ENCODE data around the gene CHIT1. TPM values are rescaled to one million over a fixed set of nuclear protein-coding genes. Genes with fewer than 3 reads are reported as not detected.

The CHIT1 gene
- total RNA-seq, 1 experiment from 2014 or later, result not detected

DNA sequence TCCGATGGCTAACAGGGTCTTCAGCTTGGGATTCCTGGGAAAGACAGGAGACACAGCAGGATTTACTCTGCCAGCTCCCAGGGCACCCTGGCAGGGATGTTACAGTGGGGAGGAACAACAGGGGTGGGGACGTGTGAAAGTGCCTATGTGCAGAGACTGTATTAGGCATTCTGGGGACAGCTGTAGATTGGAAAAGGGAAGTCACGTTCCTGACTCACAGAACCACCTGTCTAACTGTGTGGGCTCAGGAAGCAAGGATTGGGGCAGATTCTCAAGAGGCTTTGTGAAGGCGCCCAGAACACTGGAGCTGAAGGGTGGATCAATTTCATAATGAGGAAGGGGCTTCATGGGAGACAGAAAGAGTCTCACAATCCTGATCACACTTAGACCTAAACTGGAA, 4.4 kb downstream of the CHIT1 start:
- ATAC-seq, result no peak
- BruUV-seq (replicated peaks), result no TSS peak
- ChIA-PET POLR2A (no interaction called here), CTCF (no interaction called here)
- H3K36me3 ChIP-seq (ENCODE audit: control insufficient read depth, insufficient read depth, low read length), result no peaks in the 10 kb centered on the region
- in situ Hi-C loops (cut with HindIII; ENCODE audit: low pct_unique_long_range_greater_than_20kb, low sequenced_read_pairs), result no loop called here
- TF ChIP-seq POLR2AphosphoS5 (IDR thresholded peaks at IDR 0.05; ENCODE audit: low read depth, low read length), result no peak
- TF ChIP-seq TCF7L2 (IDR thresholded peaks at IDR 0.05; ENCODE audit: low read depth, low read length), result no peak
- TF ChIP-seq SIN3A (IDR thresholded peaks at IDR 0.05; ENCODE audit: borderline replicate concordance, insufficient read depth, low read depth, low read length), result no peak
- no peak for TF ChIP-seq REST (IDR thresholded peaks at IDR 0.05; ENCODE audit: insufficient read depth in 1 of 2, low read depth in 2 of 2, low read length in 1 of 2)
- TF ChIP-seq, protein P1, sequence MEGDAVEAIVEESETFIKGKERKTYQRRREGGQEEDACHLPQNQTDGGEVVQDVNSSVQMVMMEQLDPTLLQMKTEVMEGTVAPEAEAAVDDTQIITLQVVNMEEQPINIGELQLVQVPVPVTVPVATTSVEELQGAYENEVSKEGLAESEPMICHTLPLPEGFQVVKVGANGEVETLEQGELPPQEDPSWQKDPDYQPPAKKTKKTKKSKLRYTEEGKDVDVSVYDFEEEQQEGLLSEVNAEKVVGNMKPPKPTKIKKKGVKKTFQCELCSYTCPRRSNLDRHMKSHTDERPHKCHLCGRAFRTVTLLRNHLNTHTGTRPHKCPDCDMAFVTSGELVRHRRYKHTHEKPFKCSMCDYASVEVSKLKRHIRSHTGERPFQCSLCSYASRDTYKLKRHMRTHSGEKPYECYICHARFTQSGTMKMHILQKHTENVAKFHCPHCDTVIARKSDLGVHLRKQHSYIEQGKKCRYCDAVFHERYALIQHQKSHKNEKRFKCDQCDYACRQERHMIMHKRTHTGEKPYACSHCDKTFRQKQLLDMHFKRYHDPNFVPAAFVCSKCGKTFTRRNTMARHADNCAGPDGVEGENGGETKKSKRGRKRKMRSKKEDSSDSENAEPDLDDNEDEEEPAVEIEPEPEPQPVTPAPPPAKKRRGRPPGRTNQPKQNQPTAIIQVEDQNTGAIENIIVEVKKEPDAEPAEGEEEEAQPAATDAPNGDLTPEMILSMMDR (IDR thresholded peaks at IDR 0.05), result no peak
- DNase-seq (ENCODE audit: low read depth, low spot score), result no peak
- peaks cover 8% of the 10 kb centered on the region for H3K27me3 ChIP-seq (ENCODE audit: control insufficient read depth, insufficient read depth, low read length)
- H3K27ac ChIP-seq (ENCODE audit: low read length), result no peak overlapping the region
- intact Hi-C loops (cut with micrococcal nuclease; ENCODE audit: unreplicated experiment), result no loop called here
- H3K9me3 ChIP-seq (ENCODE audit: control insufficient read depth, insufficient read depth, low read depth, low read length), result no peaks in the 10 kb centered on the region
- H3K4me1 ChIP-seq (ENCODE audit: control insufficient read depth, insufficient read depth, low read length), result no peaks in the 10 kb centered on the region
- H3K4me3 ChIP-seq (ENCODE audit: low read depth in 2 of 2, low read length in 2 of 2), result no peak overlapping the region

DNA sequence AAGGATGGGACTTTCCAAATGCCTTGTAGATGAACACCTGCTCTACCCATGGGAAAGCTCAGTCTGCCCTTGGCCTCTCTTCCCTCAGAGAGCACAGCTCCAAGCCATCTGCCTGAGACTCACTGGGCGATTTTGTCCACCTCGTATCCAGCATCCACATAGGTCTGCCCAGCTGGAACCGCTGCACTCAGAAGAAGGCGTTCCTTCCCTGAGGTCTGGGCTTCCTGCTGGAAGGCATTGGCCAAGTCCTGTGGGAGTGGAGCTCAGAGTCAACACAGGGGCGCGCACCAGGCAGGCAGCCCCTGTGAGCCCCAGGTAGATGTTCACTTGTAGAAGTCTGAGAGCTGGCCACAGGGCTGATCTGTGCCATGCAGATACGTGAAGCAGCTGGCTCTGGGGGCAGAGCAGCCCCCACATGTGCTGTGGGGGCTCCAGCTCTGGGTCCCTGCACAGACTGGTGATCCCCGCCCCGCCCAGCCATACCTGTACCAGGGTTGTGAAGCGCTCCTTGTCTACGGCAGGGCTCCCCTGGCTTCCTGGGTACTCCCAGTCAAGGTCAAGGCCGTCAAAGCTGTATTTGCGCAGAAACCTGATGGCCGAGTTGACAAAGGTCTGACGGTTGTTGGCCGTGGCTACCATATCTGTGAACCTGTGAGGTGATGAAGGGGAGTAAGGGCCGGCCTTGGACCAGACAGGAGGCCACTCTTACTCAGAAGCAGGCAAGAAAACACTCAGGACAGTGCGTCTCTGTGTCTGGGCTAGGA, 6.3 kb downstream of the CHIT1 start:
- ATAC-seq (no peak), DNase-seq (ENCODE audit: low read depth, low spot score) (no peak)
- intact Hi-C loops (cut with micrococcal nuclease; ENCODE audit: unreplicated experiment), result no loop called here
- in situ Hi-C loops (cut with HindIII; ENCODE audit: low pct_unique_long_range_greater_than_20kb, low sequenced_read_pairs), result no loop called here
- no TSS peak for BruUV-seq (replicated peaks)
- TF ChIP-seq SIN3A (IDR thresholded peaks at IDR 0.05; ENCODE audit: borderline replicate concordance, insufficient read depth, low read depth, low read length), result no peak
- no peak for TF ChIP-seq POLR2AphosphoS5 (IDR thresholded peaks at IDR 0.05; ENCODE audit: low read depth, low read length)
- TF ChIP-seq, protein P1 (IDR thresholded peaks at IDR 0.05), result no peak
- TF ChIP-seq TCF7L2 (IDR thresholded peaks at IDR 0.05; ENCODE audit: low read depth, low read length), result no peak
- TF ChIP-seq REST (IDR thresholded peaks at IDR 0.05; ENCODE audit: insufficient read depth in 1 of 2, low read depth in 2 of 2, low read length in 1 of 2), result no peak
- no peak overlapping the region for H3K27ac ChIP-seq (ENCODE audit: low read length)
- peaks cover 8% of the 10 kb centered on the region for H3K27me3 ChIP-seq (ENCODE audit: control insufficient read depth, insufficient read depth, low read length)
- no peak overlapping the region for H3K4me3 ChIP-seq (ENCODE audit: low read depth in 2 of 2, low read length in 2 of 2)
- ChIA-PET POLR2A (no interaction called here), CTCF (no interaction called here)
- H3K4me1 ChIP-seq (ENCODE audit: control insufficient read depth, insufficient read depth, low read length), result no peaks in the 10 kb centered on the region
- no peaks in the 10 kb centered on the region for H3K9me3 ChIP-seq (ENCODE audit: control insufficient read depth, insufficient read depth, low read depth, low read length)
- H3K36me3 ChIP-seq (ENCODE audit: control insufficient read depth, insufficient read depth, low read length), result no peaks in the 10 kb centered on the region

Data from Panc1 (cell line).